ENCODE data around the gene GPR39.

- no peak for TF ChIP-seq CTCF (IDR thresholded peaks at IDR 0.05; ENCODE audit: low read length)
- TF ChIP-seq EZH2phosphoT487 (IDR thresholded peaks at IDR 0.05; ENCODE audit: low read length) = no peak
These were observed 167.2 kb downstream of the GPR39 start for GRCh38 chr2:132583666-132584360.
